Aorta (tissue), 5 donors: ENCODE measurements around the gene H1-8. TPM values are rescaled to one million over a fixed set of nuclear protein-coding genes. Genes with fewer than 3 reads are reported as not detected.

ENCODE experiments used
- ATAC-seq: fragments of 200-7000 bp; cut with Tn5 transposase; one replicate; pipeline ENCODE4 v1.9.1; 2022; ENCODE audit warnings: moderate library complexity; ENCODE audit not compliant: low FRiP score
- DNase-seq, 2 donors: peaks; one replicate each; pipeline ENCODE4 v3.0.0-alpha.2; 2020
- H3K27ac ChIP-seq, 2 donors: one replicate each; pipeline ENCODE4 v1.5.1; 2013; ENCODE audit warnings: low read length in 2 of 2, mild to moderate bottlenecking in 2 of 2, moderate library complexity in 2 of 2, control low read depth in 1 of 2, inconsistent platforms in 1 of 2, low read depth in 1 of 2
- H3K27me3 ChIP-seq, 2 donors: one replicate each; pipeline ENCODE4 v1.6.1; 2013; ENCODE audit warnings: control low read depth in 1 of 2, low read length in 1 of 2, mild to moderate bottlenecking in 1 of 2, moderate library complexity in 1 of 2; ENCODE audit not compliant: insufficient read depth in 2 of 2, control insufficient read depth in 1 of 2
- H3K36me3 ChIP-seq, 2 donors: one replicate each; pipeline ENCODE4 v1.6.1; 2013; ENCODE audit warnings: control low read depth in 1 of 2, low read length in 1 of 2, mild to moderate bottlenecking in 1 of 2; ENCODE audit not compliant: insufficient read depth in 2 of 2, control insufficient read depth in 1 of 2
- H3K4me1 ChIP-seq, 2 donors: one replicate each; pipeline ENCODE4 v1.6.1; 2013; ENCODE audit warnings: low read length in 2 of 2, control low read depth in 1 of 2, mild to moderate bottlenecking in 1 of 2, moderate library complexity in 1 of 2; ENCODE audit not compliant: insufficient read depth in 2 of 2, control insufficient read depth in 1 of 2
- H3K4me3 ChIP-seq, 2 donors: one replicate each; pipeline ENCODE4 v1.5.1; 2013; ENCODE audit warnings: low read length in 2 of 2, control low read depth in 1 of 2, mild to moderate bottlenecking in 1 of 2
- H3K9me3 ChIP-seq: one replicate; pipeline ENCODE4 v1.6.1; 2013; ENCODE audit warnings: mild to moderate bottlenecking, low read length; ENCODE audit not compliant: control insufficient read depth
- WGBS, 2 donors: extraction: QIAGEN DNeasy Blood & Tissue Kit; methylation state at CpG; one replicate each; pipeline ENCODE4 v1.1.7; 2013; 5-methylcytosine and 5-hydroxymethylcytosine counted together
- intact Hi-C, 2 donors: fragments of 100-400 bp; cut with DNase I; formaldehyde crosslinking; loops; one replicate each; pipeline versions ENCODE4 v1.14.2 to v1.15.0; 2022
- polyA plus RNA-seq, 2 donors: library from polyadenylated mRNA; stranded (reverse); fragments of 200-250 nt; gene quantifications; one replicate each; pipeline ENCODE4 v1.2.3, GENCODE V29; 2013
- total RNA-seq, 2 donors: library from RNA; stranded (reverse); fragmentation: NEBNext Ultra II Directional; extraction: Animal tissue kit (Norgen Biotek cat#: 25700); gene quantifications; one replicate each; pipeline ENCODE4 v1.2.1, GENCODE V29; 2021
- donor health status: healthy with polysubstance abuse.
- donor health status: Bipolar disorder and iron deficiency.
- donor health status: DM: no; HTN: no; CAD: no.
- donor health status: DM: no; HTN: no; CAD: no.
- donor health status: DM: yes; HTN: yes; CAD: no.

H1-8 gene
- total and polyA plus RNA-seq, 4 donors: not detected

GRCh38 chr3:129594907-129595390 lies 52.0 kb downstream of the H1-8 start:
- Histone ChIP-seq H3K36me3 (no peaks in the 10 kb centered on the region), H3K27ac (no peak overlapping the region), H3K27me3 (no peaks in the 10 kb centered on the region), H3K9me3 (no peaks in the 10 kb centered on the region), H3K4me1 (no peaks in the 10 kb centered on the region), H3K4me3 (no peak overlapping the region)
- intact Hi-C loops: no loop called here
- WGBS, 2 donors: 74 to 76% methylated on average over 6 of the region's 6 CpGs
- no peak for DNase-seq
- no peak for ATAC-seq

- intact Hi-C loops: loop anchor here (2.0 kb wide), 2 partner anchors 35 to 55 kb away; no protein-coding TSS in a partner anchor
- Histone ChIP-seq H3K4me1 (no peaks in the 10 kb centered on the region), H3K27ac (peak overlapping the region in 1 of 2 donors; percentile 79), H3K36me3 (no peaks in the 10 kb centered on the region), H3K4me3 (no peak overlapping the region), H3K27me3 (no peaks in the 10 kb centered on the region), H3K9me3 (no peaks in the 10 kb centered on the region)
- no peak for ATAC-seq
- WGBS, 2 donors: 53 to 55% methylated on average over 10 of the region's 10 CpGs
- DNase-seq: no peak
Measured at GRCh38 chr3:129595544-129596193, 52.7 kb downstream of the H1-8 start.

GRCh38 chr3:129596194-129597086 lies 53.5 kb downstream of the H1-8 start:
- Histone ChIP-seq H3K36me3 (no peaks in the 10 kb centered on the region), H3K4me1 (no peaks in the 10 kb centered on the region), H3K27ac (peak overlapping the region; percentile 6 to 79), H3K4me3 (no peak overlapping the region), H3K9me3 (no peaks in the 10 kb centered on the region), H3K27me3 (no peaks in the 10 kb centered on the region)
- intact Hi-C loops: loop anchor here (2.0 kb wide), 2 partner anchors 36 to 54 kb away; no protein-coding TSS in a partner anchor
- 1 to 3% methylated on average over 27 of the region's 27 CpGs for WGBS, 2 donors
- DNase-seq (peak; percentile 94 to 96), ATAC-seq (peak; percentile 88)

GRCh38 chr3:129597087-129597999 lies 54.4 kb downstream of the H1-8 start:
- H3K36me3 ChIP-seq: no peaks in the 10 kb centered on the region
- DNase-seq (peak in 1 of 2 donors; percentile 75), ATAC-seq (peak; percentile 35)
- H3K27ac ChIP-seq: peak overlapping the region; percentile 24 to 79
- WGBS, 2 donors: 19 to 30% methylated on average over 31 of the region's 31 CpGs
- intact Hi-C loops: loop anchor here (2.0 kb wide), 2 partner anchors 37 to 53 kb away; no protein-coding TSS in a partner anchor
- H3K4me3 ChIP-seq: no peak overlapping the region
- no peaks in the 10 kb centered on the region for H3K9me3 ChIP-seq
- no peaks in the 10 kb centered on the region for H3K4me1 ChIP-seq
- no peaks in the 10 kb centered on the region for H3K27me3 ChIP-seq

GRCh38 chr3:129598000-129598381 lies 55.0 kb downstream of the H1-8 start:
- no peaks in the 10 kb centered on the region for H3K27me3 ChIP-seq
- H3K9me3 ChIP-seq: no peaks in the 10 kb centered on the region
- no peak overlapping the region for H3K4me3 ChIP-seq
- 34 to 35% methylated on average over 5 of the region's 5 CpGs for WGBS, 2 donors
- intact Hi-C loops: loop anchor here (2.0 kb wide), 2 partner anchors 37 to 53 kb away; no protein-coding TSS in a partner anchor
- DNase-seq (no peak), ATAC-seq (no peak)
- no peaks in the 10 kb centered on the region for H3K36me3 ChIP-seq
- no peaks in the 10 kb centered on the region for H3K4me1 ChIP-seq
- H3K27ac ChIP-seq: peak overlapping the region in 1 of 2 donors; percentile 79

- H3K27ac ChIP-seq: no peak overlapping the region
- WGBS, 2 donors: 88 to 90% methylated on average over 11 of the region's 11 CpGs
- H3K4me3 ChIP-seq: no peak overlapping the region
Measured at GRCh38 chr3:129598484-129598883, 55.5 kb downstream of the H1-8 start.

GRCh38 chr3:129599073-129599472 lies 56.1 kb downstream of the H1-8 start:
- Histone ChIP-seq H3K4me1 (no peaks in the 10 kb centered on the region), H3K36me3 (no peaks in the 10 kb centered on the region), H3K27me3 (no peaks in the 10 kb centered on the region), H3K9me3 (no peaks in the 10 kb centered on the region), H3K27ac (no peak overlapping the region), H3K4me3 (no peak overlapping the region)
- ATAC-seq (no peak), DNase-seq (no peak)
- whole genome bisulfite sequencing, 2 donors: 89 to 92% methylated on average over 19 of the region's 19 CpGs
- intact Hi-C loops: no loop called here

More at GRCh38 chr3:129598484-129598883, 55.5 kb downstream of the H1-8 start:
- Histone ChIP-seq H3K4me1 (no peaks in the 10 kb centered on the region), H3K36me3 (no peaks in the 10 kb centered on the region), H3K27me3 (no peaks in the 10 kb centered on the region), H3K9me3 (no peaks in the 10 kb centered on the region)
- DNase-seq (no peak), ATAC-seq (no peak)
- intact Hi-C loops: no loop called here

- WGBS, 2 donors: 70 to 72% methylated on average over 5 of the region's 5 CpGs
- no peak overlapping the region for H3K4me3 ChIP-seq
- no peaks in the 10 kb centered on the region for H3K27me3 ChIP-seq
- H3K4me1 ChIP-seq: no peaks in the 10 kb centered on the region
- no peaks in the 10 kb centered on the region for H3K36me3 ChIP-seq
- ATAC-seq (no peak), DNase-seq (peak in 1 of 2 donors; percentile 92)
- no peak overlapping the region for H3K27ac ChIP-seq
- intact Hi-C loops: loop anchor here in 1 of 2 donors (5.0 kb wide), 2 partner anchors 37 to 107 kb away; no protein-coding TSS in a partner anchor
- H3K9me3 ChIP-seq: no peaks in the 10 kb centered on the region
Measured at GRCh38 chr3:129599607-129600006, 56.6 kb downstream of the H1-8 start.
